K562 (cell line): ENCODE measurements around the gene IDH3G.

Experiments
- BCL6 ChIP-seq: fragments of 250-450 bp; sonication (Bioruptor Pico); IDR thresholded peaks from 2 replicates; pipeline ENCODE4 v1.4.0; 2020
- CREB1 ChIP-seq, 2 experiments: sonication (generic) in 1 of 2; formaldehyde crosslinking in 1 of 2; IDR thresholded peaks; 2 replicates each; pipeline versions ENCODE4 v1.6.1 to v1.8.0; 2012 to 2022; ENCODE audit warnings: inconsistent platforms in 1 of 2, mild to moderate bottlenecking in 1 of 2, missing genetic modification reagents in 1 of 2, moderate library complexity in 1 of 2
- ETV6 ChIP-seq, 3 experiments: fragments of 150-350 bp in 1 of 3; sonication (generic) in 1 of 3; formaldehyde crosslinking in 1 of 3; IDR thresholded peaks; 2 replicates each; pipeline versions ENCODE4 v1.6.1 to v1.8.0; 2014 to 2022; ENCODE audit warnings: borderline replicate concordance in 2 of 3, low read depth in 2 of 3, antibody characterized with exemption in 1 of 3, low read length in 1 of 3, mild to moderate bottlenecking in 1 of 3, missing genetic modification reagents in 1 of 3
- FOXA1 ChIP-seq: fragments of 450-650 bp; IDR thresholded peaks from 2 replicates; pipeline ENCODE4 v1.6.1; 2016; ENCODE audit warnings: mild to moderate bottlenecking, borderline replicate concordance
- POLR2A ChIP-seq: fragments of 450-650 bp; conservative IDR thresholded peaks from 2 replicates; pipeline ENCODE4 v1.6.1; 2016
- TF ChIP-seq, protein P1 (sequence below): sonication (generic); formaldehyde crosslinking; IDR thresholded peaks from 2 replicates; pipeline ENCODE4 v1.5.0; 2020; ENCODE audit warnings: missing genetic modification reagents
- TF ChIP-seq, protein P2 (sequence below): fragments of 150-350 bp; IDR thresholded peaks from 2 replicates; pipeline ENCODE4 v1.6.1; 2014; ENCODE audit warnings: low read depth, mild to moderate bottlenecking, low read length, borderline replicate concordance
- TF ChIP-seq, protein P3 (sequence below): fragments of 250-450 bp; sonication (Bioruptor Pico); IDR thresholded peaks from 2 replicates; pipeline ENCODE4 v1.5.0; 2020; ENCODE audit warnings: mild to moderate bottlenecking, borderline replicate concordance
- TF ChIP-seq, protein P4 (sequence below), 3 experiments: fragments of 200-800 bp in 1 of 3; fragments of 250-450 bp in 1 of 3; fragments of 450-650 bp in 1 of 3; sonication (Bioruptor Pico) in 1 of 3; sonication (Bioruptor generic) in 1 of 3; formaldehyde crosslinking in 1 of 3; IDR thresholded peaks; 2 replicates each; pipeline versions ENCODE4 v1.6.1 to v1.8.0; 2016 to 2022; ENCODE audit warnings: mild to moderate bottlenecking in 2 of 3, missing genetic modification characterization in 2 of 3, missing compliant biosample characterization in 1 of 3, moderate library complexity in 1 of 3
- TF ChIP-seq, protein P5 (sequence below): fragments of 250-450 bp; sonication (Bioruptor Pico); IDR thresholded peaks from 2 replicates; pipeline ENCODE4 v1.8.0; 2022; ENCODE audit warnings: inconsistent platforms, mild to moderate bottlenecking, moderate library complexity, borderline replicate concordance

DNA sequence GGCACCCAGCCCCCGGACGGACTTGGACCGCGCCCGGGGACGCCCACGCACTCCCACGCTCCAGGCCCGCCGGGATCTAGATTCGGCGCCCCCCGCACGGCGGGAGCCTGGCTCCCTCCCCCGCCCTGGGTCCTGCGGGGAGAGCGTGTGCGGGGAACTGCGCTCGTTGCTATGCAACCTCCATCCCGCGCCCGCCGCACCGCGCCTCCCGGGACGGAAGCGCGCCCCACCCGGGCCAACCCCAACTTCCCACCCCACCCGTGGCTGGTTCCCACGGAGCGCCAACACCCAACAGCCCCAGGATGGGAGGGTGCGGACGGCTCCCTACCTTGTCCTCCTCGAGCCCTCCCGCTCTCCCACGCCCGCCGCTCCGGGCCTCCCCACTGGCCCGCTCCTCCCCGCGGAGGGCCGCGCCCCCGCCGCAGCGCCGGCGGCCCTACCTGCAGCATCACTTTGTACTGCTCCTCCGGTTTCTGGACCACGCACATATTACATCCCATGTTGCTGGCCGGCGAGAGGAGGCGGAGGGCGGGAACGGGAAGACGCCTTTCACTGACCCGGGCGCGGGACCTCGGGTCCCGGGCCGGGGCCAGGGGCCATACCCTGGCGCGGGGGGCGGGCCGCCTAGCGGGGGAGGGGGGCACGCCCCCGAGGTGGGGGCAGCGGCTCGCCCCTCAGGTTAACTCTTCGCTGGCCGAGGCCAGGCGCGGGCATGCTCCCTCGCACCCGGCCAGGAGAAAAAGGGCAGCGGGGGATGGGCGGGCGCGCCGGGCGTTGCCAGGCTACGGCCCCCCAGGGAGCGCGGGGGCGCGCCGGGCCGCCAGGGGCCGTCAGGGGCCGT, 35.8 kb upstream of the IDH3G start, which contains the start of gene PDZD4:
- TF ChIP-seq, protein P1, sequence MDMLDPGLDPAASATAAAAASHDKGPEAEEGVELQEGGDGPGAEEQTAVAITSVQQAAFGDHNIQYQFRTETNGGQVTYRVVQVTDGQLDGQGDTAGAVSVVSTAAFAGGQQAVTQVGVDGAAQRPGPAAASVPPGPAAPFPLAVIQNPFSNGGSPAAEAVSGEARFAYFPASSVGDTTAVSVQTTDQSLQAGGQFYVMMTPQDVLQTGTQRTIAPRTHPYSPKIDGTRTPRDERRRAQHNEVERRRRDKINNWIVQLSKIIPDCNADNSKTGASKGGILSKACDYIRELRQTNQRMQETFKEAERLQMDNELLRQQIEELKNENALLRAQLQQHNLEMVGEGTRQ (CRISPR knock-in tag), result no peak
- TF ChIP-seq, protein P2, sequence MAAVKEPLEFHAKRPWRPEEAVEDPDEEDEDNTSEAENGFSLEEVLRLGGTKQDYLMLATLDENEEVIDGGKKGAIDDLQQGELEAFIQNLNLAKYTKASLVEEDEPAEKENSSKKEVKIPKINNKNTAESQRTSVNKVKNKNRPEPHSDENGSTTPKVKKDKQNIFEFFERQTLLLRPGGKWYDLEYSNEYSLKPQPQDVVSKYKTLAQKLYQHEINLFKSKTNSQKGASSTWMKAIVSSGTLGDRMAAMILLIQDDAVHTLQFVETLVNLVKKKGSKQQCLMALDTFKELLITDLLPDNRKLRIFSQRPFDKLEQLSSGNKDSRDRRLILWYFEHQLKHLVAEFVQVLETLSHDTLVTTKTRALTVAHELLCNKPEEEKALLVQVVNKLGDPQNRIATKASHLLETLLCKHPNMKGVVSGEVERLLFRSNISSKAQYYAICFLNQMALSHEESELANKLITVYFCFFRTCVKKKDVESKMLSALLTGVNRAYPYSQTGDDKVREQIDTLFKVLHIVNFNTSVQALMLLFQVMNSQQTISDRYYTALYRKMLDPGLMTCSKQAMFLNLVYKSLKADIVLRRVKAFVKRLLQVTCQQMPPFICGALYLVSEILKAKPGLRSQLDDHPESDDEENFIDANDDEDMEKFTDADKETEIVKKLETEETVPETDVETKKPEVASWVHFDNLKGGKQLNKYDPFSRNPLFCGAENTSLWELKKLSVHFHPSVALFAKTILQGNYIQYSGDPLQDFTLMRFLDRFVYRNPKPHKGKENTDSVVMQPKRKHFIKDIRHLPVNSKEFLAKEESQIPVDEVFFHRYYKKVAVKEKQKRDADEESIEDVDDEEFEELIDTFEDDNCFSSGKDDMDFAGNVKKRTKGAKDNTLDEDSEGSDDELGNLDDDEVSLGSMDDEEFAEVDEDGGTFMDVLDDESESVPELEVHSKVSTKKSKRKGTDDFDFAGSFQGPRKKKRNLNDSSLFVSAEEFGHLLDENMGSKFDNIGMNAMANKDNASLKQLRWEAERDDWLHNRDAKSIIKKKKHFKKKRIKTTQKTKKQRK, result no peak
- TF ChIP-seq FOXA1, result no peak
- TF ChIP-seq POLR2A, result no peak
- no peak for TF ChIP-seq ETV6 (IDR thresholded peaks at IDR 0.05; ENCODE audit: borderline replicate concordance in 1 of 2, low read depth in 2 of 2, low read length in 1 of 2)
- no peak for TF ChIP-seq ETV6 (CRISPR knock-in tag; IDR thresholded peaks at IDR 0.05; ENCODE audit: borderline replicate concordance)
- TF ChIP-seq, protein P3, sequence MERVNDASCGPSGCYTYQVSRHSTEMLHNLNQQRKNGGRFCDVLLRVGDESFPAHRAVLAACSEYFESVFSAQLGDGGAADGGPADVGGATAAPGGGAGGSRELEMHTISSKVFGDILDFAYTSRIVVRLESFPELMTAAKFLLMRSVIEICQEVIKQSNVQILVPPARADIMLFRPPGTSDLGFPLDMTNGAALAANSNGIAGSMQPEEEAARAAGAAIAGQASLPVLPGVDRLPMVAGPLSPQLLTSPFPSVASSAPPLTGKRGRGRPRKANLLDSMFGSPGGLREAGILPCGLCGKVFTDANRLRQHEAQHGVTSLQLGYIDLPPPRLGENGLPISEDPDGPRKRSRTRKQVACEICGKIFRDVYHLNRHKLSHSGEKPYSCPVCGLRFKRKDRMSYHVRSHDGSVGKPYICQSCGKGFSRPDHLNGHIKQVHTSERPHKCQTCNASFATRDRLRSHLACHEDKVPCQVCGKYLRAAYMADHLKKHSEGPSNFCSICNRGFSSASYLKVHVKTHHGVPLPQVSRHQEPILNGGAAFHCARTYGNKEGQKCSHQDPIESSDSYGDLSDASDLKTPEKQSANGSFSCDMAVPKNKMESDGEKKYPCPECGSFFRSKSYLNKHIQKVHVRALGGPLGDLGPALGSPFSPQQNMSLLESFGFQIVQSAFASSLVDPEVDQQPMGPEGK (CRISPR knock-in tag), result no peak
- no peak for TF ChIP-seq CREB1 (IDR thresholded peaks at IDR 0.05)
- no peak for TF ChIP-seq CREB1 (CRISPR knock-in tag; IDR thresholded peaks at IDR 0.05)
- TF ChIP-seq, protein P4, sequence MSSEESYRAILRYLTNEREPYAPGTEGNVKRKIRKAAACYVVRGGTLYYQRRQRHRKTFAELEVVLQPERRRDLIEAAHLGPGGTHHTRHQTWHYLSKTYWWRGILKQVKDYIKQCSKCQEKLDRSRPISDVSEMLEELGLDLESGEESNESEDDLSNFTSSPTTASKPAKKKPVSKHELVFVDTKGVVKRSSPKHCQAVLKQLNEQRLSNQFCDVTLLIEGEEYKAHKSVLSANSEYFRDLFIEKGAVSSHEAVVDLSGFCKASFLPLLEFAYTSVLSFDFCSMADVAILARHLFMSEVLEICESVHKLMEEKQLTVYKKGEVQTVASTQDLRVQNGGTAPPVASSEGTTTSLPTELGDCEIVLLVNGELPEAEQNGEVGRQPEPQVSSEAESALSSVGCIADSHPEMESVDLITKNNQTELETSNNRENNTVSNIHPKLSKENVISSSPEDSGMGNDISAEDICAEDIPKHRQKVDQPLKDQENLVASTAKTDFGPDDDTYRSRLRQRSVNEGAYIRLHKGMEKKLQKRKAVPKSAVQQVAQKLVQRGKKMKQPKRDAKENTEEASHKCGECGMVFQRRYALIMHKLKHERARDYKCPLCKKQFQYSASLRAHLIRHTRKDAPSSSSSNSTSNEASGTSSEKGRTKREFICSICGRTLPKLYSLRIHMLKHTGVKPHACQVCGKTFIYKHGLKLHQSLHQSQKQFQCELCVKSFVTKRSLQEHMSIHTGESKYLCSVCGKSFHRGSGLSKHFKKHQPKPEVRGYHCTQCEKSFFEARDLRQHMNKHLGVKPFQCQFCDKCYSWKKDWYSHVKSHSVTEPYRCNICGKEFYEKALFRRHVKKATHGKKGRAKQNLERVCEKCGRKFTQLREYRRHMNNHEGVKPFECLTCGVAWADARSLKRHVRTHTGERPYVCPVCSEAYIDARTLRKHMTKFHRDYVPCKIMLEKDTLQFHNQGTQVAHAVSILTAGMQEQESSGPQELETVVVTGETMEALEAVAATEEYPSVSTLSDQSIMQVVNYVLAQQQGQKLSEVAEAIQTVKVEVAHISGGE (CRISPR knock-in tag; IDR thresholded peaks at IDR 0.05), result no peak
- TF ChIP-seq, protein P5, sequence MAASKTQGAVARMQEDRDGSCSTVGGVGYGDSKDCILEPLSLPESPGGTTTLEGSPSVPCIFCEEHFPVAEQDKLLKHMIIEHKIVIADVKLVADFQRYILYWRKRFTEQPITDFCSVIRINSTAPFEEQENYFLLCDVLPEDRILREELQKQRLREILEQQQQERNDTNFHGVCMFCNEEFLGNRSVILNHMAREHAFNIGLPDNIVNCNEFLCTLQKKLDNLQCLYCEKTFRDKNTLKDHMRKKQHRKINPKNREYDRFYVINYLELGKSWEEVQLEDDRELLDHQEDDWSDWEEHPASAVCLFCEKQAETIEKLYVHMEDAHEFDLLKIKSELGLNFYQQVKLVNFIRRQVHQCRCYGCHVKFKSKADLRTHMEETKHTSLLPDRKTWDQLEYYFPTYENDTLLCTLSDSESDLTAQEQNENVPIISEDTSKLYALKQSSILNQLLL (CRISPR knock-in tag), result no peak
- TF ChIP-seq BCL6 (CRISPR knock-in tag), result no peak
